ENCODE results near the gene PDPK1.
"Not testable (repeated sequence)": the region's sequence is repeated elsewhere in the genome, so short reads cannot be mapped to it uniquely, and the experiment has no call there.

GRCh38 chr16:2620870-2621269, 83.0 kb downstream of the PDPK1 start:
- TF ChIP-seq EZH2 (IDR thresholded peaks at IDR 0.05; ENCODE audit: borderline replicate concordance, low read depth, low read length, poor library complexity, severe bottlenecking); CTCF (conservative IDR thresholded peaks at IDR 0.05; ENCODE audit: low read depth, low read length): not testable (repeated sequence)
